HG03280 (cell line): ENCODE measurements around the gene AGAP9.
"Not testable (repeated sequence)": the region's sequence is repeated elsewhere in the genome, so short reads cannot be mapped to it uniquely, and the experiment has no call there.

Experiments used
- ATAC-seq: cut with Tn5 transposase; IDR thresholded peaks from one replicate; pipeline ENCODE4 v1.9.1; 2021; ENCODE audit warnings: mild to moderate bottlenecking, moderate library complexity; ENCODE audit not compliant: unreplicated experiment

Gene AGAP9

DNA sequence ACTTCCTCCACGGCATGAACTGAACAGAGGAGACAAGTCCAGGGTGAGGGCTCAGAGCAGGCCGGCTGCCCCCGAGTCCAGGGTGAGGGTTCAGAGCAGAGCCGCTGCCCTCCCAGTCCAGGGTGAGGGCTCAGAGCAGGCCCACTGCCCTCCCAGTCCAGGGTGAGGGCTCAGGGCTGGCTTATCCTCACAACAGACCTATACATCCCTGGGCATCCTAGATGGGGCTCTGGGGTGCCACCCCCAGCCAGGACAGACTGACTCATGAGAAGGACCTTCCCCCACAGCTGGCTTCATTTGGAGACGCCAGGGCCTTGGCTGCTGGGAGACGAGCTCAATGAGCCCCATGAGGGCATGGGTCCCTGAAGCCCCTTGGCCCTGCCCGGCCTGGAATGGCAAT, 33.8 kb downstream of the AGAP9 start:
- ATAC-seq, result not testable (repeated sequence)

DNA sequence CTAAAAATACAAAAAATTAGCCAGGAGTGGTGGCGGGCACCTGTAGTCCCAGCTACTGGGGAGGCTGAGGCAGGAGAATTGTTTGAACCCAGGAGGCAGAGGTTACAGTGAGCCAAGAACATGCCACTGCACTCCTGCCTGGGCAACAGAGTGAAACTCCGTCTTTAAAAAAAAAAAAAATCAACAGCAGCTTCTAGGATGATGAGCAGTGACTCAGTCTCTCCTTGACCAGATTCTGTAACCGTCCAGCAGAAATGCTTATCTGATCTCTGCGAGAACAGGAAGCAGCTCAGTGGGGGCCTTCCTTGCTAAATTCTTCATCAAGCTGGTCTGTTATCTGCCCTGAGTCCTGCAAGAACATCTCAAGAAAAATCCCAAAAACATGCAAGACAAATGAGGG, 37.5 kb downstream of the AGAP9 start:
- not testable (repeated sequence) for ATAC-seq

DNA sequence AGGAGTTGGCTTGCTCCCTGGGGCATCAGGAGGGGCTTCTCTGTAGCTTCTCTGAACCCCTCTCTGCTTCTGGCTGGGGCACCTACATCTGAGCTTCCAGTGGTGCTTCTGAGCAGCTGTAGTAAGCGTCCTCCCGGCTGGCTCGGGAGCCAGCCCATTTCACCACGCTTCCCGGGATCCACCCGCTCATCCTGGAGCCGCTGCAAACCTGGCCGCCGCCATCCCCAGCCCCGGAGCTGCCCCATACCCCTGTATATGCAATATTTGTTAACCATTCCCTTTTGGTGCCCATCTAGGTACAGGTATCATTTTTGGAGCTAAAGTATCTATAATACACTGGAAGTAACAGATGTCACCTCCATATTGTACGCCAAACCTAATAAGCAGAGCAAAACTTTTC, 38.7 kb downstream of the AGAP9 start:
- not testable (repeated sequence) for ATAC-seq

DNA sequence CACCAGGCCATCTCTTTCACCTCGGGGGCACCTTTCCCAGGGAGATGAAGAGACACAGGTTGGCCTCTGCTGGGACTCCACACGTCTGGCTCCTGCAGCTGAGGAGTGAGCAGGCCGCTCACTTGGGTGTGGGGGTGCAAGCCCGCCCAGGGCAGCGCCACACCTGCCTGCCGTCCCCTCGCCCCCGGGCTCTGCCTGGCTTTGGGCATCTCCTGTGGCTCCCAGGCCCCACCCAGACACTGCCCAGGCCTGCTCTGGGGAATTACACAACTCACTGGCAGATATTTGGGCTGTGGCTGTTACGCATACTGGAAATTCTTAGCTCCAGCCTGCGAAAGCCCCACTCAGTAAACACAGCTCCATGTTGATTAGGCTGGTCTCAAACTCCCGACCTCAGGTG, 39.5 kb downstream of the AGAP9 start, which contains the start of gene ANXA8:
Gene ANXA8, minus strand, starts transcription at position 193 of the 400 bp plus-strand sequence. Its CDS starts 182 bp downstream, at position 11.
- not testable (repeated sequence) for ATAC-seq

DNA sequence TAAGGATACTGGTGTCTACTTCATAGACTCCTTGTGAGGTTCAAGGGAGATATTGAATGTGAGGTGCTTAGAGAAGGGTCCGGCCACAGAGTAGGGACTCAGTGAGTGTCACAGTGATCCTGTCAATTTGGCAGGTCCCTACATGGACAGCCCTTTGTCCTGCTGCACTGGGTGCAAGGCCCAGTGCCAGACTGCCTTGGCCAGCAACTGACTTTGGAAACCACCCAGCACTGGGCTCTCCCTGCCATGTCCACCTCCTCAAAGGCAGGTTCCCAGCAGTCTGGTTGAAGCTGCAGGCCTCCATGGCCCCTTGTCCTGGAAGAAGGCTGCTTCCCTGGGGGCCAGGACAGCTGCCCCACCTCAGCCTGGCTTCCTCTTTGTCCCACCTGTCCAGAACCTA, 41.1 kb downstream of the AGAP9 start:
- not testable (repeated sequence) for ATAC-seq

DNA sequence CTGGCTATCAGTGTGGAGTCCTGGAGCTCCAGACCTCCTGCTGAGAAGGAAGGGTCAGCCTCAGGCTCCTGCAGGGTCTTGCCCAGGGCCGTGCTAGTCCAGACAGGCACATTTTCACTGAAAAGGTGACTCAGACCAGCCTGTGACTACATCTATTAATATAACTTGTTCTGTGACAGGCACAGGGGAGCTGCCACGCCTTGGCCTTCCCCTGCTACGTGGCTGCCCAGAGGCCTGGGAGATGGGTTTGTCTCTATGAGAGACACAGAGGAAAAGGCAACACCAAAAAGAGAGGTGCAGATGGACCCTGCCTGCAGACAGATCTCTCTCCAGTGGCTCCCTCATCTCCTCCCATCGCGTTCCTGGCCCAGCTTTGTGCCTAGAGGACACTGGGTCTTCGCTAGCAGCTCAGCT, 41.7 kb downstream of the AGAP9 start:
- ATAC-seq, result not testable (repeated sequence)

DNA sequence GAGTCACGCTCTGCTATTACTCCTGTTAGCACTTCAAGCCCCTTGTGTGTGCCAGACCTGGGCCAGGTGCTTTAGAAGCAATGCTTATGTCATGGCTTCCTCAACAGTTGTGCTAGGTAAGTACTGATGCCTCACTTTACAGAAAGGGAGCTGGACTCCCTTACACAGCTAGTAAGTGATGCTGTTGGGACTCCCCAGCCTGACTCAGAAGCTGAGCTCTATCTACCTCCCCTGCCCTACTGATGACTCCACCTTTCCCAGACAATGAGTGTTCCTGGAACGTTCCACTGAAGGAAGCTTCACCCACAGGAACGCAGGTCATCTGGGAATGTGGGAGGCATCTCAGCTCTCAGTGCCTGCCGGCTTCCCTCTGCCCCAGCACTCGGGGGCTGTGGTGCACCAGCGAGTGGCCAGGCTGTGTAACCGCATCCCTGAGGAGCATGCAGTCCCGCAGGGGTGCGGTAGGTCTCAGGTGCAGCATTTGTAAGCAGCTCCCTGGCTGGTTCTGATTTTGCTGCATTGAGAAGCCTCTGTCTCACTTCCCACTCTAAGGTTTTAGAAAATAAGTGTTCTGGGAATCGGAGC, 42.2 kb downstream of the AGAP9 start:
- ATAC-seq, result not testable (repeated sequence)

DNA sequence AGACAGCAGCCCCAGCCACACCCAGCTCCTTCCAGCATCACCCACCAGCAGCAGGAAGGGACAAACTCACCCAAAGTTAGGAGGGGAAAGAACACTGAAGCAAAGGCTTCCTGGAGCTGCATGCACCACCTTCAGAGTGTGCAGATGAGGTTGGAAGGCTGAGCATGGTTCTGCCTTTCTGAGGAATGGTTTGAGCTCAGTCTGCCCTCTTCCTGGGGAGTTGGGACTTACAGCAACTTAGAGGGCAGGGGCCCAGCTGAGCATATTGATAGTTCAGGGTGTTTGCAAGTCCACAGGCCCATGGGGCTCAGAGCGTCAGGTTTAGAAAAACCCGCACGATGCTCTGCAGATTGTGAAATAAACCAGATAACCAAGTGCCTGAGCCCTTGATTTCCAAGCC, 43.3 kb downstream of the AGAP9 start:
- not testable (repeated sequence) for ATAC-seq

DNA sequence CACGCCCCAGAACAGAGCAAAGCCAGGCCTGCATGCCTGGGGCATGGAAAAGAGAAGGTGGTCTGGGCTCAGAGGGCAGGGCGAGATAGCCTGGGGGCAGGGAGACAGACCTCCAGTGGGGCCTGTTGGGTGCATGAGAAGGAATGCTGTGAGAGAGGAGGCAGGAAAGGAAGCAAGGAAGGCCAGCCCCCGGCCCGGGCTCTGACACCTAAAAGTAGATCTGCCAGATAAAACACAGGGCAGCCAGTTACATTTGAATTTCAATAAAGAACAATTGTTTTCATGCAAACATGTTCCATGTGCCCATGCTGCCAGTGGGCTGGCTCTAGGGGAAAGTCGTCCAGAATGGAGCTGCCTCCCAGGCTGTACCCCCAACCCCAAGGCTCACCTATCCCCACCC, 45.3 kb downstream of the AGAP9 start:
- not testable (repeated sequence) for ATAC-seq

DNA sequence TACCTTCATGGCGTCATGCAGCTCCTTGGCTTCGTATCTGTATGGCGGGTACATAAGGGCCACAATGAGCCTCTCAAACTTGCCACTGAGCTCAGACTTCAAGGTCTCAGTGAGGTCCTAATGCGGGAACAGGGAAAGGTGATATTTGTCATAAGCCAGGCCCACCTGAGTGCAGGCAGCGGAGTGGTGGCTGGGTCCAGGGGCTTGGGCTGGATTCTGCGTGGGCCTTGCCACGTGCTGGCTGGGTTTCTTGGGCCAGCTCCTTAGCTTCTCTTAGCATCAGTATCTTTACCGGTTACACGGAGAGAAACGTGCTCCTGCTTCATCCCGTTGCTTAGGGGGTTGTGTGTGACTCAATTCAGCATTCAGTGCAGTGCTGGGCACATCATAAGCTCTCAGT, 46.4 kb downstream of the AGAP9 start:
- not testable (repeated sequence) for ATAC-seq

DNA sequence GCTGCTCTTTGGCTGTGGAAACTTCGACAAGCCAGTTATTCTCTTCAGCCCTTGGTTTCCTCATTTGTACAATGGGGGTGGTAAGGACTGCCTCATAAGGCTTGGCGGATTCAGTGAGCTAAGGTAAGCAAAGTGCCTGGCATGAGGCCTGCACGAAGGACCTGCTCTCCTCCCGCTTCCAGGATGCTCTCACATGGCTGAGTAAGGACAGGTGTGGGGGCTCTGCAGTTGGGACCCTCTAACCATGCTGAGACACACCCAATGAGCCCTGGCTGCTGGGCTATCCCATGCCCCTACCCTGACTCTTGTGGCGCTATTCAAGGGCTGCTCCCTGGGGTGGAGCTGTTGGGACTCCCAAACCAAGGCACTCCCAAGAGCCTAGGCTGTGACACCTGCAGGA, 48.3 kb downstream of the AGAP9 start:
- not testable (repeated sequence) for ATAC-seq

DNA sequence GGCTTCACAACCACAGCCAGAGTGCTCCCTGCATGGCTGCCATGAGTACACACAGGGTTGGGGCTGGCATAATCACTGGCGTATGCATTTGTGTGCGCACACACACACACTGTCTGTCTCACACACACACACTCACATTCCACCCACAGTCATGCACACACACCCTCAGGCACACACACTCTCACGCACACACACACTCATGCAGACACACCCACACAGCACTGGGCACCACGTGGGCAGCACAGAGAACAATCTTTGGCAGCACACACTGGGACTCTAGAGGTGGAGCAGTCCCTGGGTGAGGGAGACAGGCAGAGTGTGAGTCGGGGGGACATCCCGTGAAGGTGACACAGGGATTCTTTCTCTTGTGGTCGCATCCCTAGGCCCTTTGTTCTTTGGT, 49.9 kb downstream of the AGAP9 start:
- not testable (repeated sequence) for ATAC-seq

DNA sequence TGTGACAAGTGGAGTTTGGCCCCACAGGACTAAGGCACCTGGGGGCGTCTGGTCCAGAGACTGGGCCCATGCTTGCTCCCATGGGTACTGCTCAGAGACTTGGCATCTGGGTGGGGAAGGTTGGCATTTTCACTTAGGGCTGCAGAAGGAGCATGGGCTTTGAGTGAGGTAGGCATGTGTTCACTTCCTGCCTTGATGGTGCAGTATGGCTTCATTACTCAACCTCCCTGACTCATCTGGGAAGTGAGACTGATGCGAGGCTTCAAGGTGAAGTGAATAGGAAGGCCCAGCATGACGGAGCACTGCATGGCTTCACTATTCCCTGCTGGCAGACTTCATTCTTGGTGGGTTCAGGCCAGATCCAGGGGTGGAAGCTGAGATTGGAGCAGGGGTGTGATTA, 50.8 kb downstream of the AGAP9 start:
- ATAC-seq, result not testable (repeated sequence)

DNA sequence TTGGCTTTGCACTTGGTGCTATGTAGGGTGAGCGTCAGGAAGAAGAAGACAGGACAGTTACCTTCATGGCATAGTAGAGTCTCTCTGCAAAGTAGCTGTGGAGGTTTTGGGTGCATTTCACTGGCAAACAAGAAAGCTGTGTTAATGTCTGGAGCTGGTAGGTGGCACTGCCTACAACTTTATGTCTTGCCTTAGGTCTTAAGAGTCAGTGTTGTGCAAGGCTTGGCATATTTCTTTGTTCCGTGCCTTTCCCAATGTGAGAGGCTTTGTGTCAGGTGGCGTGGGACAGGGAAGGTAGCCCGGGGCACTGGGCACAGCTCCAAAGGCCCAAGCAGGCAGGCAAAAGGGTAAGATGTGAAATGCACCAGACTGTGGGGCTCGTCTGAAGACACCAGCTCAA, 51.4 kb downstream of the AGAP9 start:
- ATAC-seq, result not testable (repeated sequence)

DNA sequence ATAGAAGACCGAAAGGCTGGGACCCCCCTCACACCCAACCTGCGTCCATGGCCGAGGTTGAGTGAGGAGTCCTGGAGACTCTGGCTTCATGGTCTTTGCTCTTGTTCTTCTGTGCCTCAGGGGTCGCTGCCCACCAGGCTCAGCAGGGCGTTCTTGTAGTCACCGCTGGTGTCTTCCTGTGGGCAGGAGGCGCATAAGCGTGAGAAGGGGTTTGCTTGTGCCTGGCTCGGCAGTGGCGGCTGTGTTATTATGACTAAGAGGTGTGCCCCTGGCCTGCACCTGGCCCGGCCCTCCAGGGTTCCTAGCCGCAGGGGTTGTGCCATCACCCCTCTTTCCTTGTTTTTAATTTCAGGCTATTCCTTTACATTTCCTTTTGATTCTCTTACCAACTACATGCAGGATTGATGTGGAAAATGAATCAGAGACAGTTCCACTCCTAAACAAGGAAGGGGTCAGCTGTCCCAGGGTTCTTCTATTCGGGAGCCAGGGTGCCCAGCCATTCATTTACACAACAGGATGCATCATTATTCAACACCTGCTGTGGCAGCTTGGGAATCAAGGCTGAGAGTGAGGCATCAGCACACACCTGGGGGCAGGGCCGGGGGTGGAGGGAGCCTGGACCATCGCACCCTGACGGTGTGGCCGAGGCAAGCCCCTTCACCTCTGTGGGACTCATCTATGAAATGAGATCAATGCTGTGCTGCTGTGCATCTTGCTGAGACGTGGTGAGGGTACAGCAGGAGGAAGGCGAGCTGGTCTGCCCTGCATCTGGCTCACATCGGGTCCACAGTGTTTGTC, 54.5 kb downstream of the AGAP9 start:
- ATAC-seq, result not testable (repeated sequence)

DNA sequence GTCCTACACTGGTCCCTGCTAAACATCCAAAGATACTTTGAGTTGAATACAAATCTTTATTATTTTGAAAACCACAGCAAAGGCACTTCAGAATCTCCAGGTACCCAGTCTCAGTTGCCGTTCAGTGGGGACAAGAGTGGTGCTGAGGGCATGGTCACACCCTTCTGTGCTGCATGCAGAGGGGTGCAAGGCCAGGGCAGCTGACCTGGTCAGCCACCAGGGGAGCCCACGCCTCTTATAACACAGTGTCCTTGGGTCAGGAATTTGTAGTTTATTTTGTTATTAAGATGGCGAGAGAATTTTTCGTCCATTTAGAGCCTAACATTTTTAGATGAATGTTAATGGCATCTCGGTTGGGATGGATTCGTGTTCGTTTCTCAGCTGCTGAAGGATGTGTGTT, 55.5 kb downstream of the AGAP9 start:
- ATAC-seq, result not testable (repeated sequence)

DNA sequence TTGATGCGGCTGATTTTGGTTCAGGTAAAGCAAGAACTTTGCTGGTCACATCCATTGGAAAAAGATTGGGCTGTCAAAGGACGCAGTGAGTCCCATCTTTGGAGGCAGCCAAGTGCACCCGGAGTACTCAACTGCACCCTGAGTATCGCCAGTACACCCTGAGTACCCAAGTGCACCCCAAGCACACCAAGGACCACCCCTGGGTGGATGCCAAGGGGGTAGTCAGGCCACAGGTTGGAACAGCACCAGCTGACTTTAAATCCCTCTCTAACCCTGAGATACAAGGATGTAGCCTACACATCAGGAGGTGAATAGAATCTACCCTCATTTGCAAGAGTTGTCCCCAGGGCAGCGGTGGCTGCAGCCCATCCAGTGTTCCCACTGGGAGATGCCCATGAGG, 56.0 kb downstream of the AGAP9 start:
- ATAC-seq, result not testable (repeated sequence)

DNA sequence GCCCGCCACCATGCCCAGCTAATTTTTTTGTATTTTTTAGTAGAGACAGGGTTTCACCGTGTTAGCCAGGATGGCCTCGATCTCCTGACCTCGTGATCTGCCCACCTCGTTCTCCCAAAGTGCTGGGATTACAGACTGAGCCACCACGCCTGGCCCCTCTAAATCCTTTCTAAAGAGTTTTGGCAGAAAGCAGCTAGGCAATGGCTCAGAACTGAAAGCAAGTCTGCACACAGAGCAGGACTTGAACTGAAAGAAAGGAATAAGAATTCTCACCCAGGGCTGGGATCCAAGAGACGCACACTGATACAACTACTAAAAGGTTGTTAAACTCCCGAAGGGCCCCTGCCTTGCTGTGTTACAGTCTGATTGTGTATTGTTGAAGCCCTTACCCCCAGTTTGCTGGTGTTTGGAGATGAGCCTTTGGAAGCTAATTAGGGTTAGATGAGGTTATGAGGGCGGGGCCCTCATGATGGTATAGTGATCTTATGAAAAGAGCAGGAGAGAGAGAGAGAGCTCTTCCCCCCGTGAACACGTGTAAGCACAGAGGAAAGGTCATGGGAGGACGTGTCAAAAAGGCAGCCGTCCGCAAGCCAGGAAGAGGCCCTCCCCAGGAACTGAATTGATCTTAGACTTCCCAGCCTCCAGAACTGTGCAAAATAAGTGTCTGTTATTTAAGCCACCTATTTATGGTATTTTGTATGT, 58.1 kb downstream of the AGAP9 start:
- ATAC-seq, result not testable (repeated sequence)

DNA sequence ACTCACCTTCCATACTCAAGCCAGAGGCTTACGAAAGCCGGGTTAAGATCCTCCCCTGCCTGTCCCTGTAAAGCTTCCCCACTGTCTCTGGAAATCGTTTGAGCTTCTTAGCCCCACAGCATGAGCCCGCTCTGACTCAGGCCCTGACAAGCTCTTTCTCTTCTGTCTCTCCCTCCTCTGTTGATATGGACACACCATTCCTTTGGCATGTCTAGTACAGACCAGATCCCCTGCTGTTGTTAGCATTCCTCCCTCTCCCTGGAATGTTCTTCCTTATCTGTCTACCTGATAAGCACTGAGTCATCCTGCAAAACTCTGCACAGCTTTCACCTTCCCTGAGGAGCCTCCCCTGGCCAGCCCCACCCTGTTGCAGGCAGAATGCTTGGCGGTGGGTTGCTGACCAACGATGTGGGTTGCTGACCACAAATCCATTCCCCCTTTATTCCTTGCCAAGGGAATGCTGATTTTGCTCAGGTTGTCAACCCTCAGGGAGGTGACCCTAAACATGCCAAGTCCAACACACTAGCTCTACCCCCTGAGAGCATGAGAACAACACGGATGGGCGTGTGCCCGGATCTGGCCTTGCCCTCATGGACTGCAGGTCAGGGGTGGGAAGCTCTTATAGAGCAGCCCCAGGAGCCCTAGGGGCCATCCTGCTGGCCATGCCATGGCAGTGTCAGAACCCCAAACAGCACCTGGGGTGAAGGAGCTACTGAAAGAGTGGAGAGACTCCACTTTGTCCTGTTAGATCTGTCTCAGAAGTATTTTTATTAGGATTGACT, 60.7 kb downstream of the AGAP9 start:
- ATAC-seq, result not testable (repeated sequence)

DNA sequence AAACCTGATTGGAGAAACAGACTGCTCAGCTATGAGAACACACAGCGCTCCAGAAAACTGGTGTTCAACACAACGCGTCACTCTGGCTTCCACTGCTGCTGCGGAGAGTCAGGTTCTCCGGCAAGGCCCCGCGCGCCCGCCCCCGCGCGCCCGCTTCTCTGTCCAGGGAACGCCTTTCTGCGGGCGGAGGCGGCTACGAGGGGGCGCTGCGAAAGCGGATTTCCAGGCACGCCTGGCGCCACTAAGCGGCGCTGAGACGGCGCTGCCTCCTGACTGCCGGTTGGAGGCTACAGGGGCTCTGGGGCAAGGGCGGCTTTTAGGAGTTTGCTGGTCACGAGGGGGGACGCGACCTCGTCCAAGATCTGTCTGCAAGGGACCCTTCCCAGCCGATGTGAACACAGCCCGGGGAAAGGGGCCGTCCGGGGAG, 62.2 kb downstream of the AGAP9 start:
- ATAC-seq, result not testable (repeated sequence)
